ENCODE results near the gene CGB7.

CGB7 gene

GRCh38 chr19:49014123-49014869 lies 43.3 kb downstream of the CGB7 start:
- no peak for TF ChIP-seq CTCF (IDR thresholded peaks at IDR 0.05; ENCODE audit: insufficient read depth, low read depth, low read length, missing control alignments)
- H3K4me3 ChIP-seq (ENCODE audit: low read depth, low read length) = no peak overlapping the region
- DNase-seq (ENCODE audit: low read depth) = no peak

- DNase-seq (ENCODE audit: low read depth) = no peak
- TF ChIP-seq CTCF (IDR thresholded peaks at IDR 0.05; ENCODE audit: insufficient read depth, low read depth, low read length, missing control alignments) = no peak
Measured at GRCh38 chr19:49011194-49011593, 46.4 kb downstream of the CGB7 start.

DNA sequence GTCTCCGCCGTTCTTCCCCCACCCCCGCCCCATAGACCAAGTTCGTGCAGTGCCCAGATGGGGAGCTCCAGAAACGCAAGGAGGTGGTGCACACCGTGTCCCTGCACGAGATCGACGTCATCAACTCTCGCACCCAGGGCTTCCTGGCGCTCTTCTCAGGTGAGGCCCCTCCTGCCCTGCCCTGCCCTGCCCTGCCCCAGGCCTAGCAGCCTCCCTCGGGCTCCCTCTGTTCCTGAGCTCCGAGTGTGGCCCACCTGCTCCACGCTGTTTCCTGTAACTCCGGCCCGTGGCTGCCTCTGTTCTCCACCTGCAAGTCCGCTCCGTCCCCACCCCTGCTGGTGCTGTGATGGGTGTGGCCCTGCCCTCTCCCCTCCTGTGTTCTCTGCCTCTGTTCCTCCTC lies 47.1 kb downstream of the CGB7 start:
- no peak overlapping the region for H3K4me3 ChIP-seq (ENCODE audit: low read depth, low read length)
- no peak for DNase-seq (ENCODE audit: low read depth)
- TF ChIP-seq CTCF (IDR thresholded peaks at IDR 0.05; ENCODE audit: insufficient read depth, low read depth, low read length, missing control alignments) = no peak

More at GRCh38 chr19:49011194-49011593, 46.4 kb downstream of the CGB7 start:
- no peak overlapping the region for H3K4me3 ChIP-seq (ENCODE audit: low read depth, low read length)

DNA sequence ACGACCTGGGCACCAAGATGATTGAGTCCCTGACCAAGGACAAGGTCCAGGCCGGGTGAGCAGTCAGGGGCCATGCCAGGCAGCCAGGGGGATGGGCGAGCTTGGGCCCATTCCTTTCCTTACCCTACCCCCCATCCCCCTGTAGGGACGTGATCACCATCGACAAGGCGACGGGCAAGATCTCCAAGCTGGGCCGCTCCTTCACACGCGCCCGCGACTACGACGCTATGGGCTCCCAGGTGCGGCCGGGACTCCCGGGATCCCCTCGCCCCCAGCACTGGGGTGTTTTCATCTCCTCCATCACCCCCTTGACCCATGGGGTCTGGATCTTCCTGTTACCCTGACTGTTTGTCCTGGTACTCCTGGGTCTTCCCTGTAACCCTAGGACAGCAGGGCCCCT lies 47.7 kb downstream of the CGB7 start:
- TF ChIP-seq CTCF (IDR thresholded peaks at IDR 0.05; ENCODE audit: insufficient read depth, low read depth, low read length, missing control alignments) = no peak
- H3K4me3 ChIP-seq (ENCODE audit: low read depth, low read length) = no peak overlapping the region
- no peak for DNase-seq (ENCODE audit: low read depth)

DNA sequence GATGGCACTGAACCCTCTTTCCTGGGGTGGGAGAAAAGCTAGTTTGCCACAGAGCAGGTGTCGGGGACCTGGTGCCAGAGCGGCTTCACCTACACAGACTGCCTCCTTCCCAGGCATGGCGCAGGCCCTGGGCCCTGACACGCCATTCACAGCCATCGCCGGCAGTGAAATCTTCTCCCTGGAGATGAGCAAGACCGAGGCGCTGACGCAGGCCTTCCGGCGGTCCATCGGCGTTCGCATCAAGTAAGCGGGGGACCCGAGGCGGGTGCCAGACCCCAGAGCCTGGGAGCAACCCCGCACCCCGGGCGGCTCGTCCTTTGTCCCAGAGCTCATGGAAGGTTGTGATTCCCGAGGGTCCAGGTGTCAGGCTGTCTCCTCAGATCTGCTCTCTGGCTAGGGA lies 50.6 kb downstream of the CGB7 start:
- DNase-seq (ENCODE audit: low read depth) = no peak
- no peak overlapping the region for H3K4me3 ChIP-seq (ENCODE audit: low read depth, low read length)
- no peak for TF ChIP-seq CTCF (IDR thresholded peaks at IDR 0.05; ENCODE audit: insufficient read depth, low read depth, low read length, missing control alignments)

GRCh38 chr19:49004964-49005614 lies 52.5 kb downstream of the CGB7 start:
- no peak for TF ChIP-seq CTCF (IDR thresholded peaks at IDR 0.05; ENCODE audit: insufficient read depth, low read depth, low read length, missing control alignments)
- no peak for DNase-seq (ENCODE audit: low read depth)
- no peak overlapping the region for H3K4me3 ChIP-seq (ENCODE audit: low read depth, low read length)

All from GM12865 (cell line).